GM12864 (cell line): ENCODE data around the gene GPR15.

ENCODE experiments used
- DNase-seq: peaks from one replicate; pipeline ENCODE4 v3.0.0-alpha.2; 2011; ENCODE audit warnings: low read depth
- H3K4me3 ChIP-seq: 2 replicates; pipeline ENCODE4 v1.5.1; 2011; ENCODE audit warnings: mild to moderate bottlenecking, low read depth, low read length, control low read depth
- CTCF ChIP-seq: IDR thresholded peaks from 2 replicates; pipeline ENCODE4 v1.5.1; 2011; ENCODE audit warnings: low read depth, mild to moderate bottlenecking, moderate library complexity, low read length, control low read depth, inconsistent platforms; ENCODE audit errors: missing control alignments

GPR15 gene

GRCh38 chr3:98529856-98530459 lies 1.8 kb upstream of the GPR15 start:
- DNase-seq = no peak
- peak overlapping the region; percentile 78 for H3K4me3 ChIP-seq
- TF ChIP-seq CTCF = no peak

- DNase-seq = no peak
- peak overlapping the region; percentile 78 for H3K4me3 ChIP-seq
Observed at GRCh38 chr3:98530676-98531075, 1.1 kb upstream of the GPR15 start.

DNA sequence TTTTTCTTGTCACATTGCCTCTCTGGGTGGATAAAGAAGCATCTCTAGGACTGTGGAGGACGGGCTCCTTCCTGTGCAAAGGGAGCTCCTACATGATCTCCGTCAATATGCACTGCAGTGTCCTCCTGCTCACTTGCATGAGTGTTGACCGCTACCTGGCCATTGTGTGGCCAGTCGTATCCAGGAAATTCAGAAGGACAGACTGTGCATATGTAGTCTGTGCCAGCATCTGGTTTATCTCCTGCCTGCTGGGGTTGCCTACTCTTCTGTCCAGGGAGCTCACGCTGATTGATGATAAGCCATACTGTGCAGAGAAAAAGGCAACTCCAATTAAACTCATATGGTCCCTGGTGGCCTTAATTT lies 478 bp downstream of the GPR15 start:
- H3K4me3 ChIP-seq = peak overlapping the region; percentile 78

More at GRCh38 chr3:98530676-98531075, 1.1 kb upstream of the GPR15 start:
- TF ChIP-seq CTCF = no peak

GRCh38 chr3:98532709-98533571 lies 1.2 kb downstream of the GPR15 start:
- no peak for TF ChIP-seq CTCF
- peak overlapping the region; percentile 78 for H3K4me3 ChIP-seq

More for the DNA sequence above, 478 bp downstream of the GPR15 start:
- no peak for TF ChIP-seq CTCF
- no peak for DNase-seq

DNA sequence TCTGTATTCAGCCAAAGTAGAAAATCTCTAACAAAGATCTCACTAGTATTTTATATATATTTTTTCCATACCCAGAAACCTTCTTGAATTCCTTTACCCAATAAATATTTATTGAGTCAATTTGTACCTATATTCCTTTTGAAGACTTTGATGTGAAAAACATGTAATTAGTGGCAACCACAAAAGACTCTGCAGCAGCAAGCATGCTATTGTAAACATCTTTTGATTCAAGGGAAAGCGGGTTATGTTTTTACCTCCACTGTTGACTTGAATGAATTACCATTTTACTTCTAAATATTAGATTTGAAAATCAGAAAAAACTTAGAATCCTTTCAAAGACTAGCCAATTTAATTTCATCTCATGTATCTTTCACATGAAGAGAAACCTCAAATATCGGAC lies 2.4 kb downstream of the GPR15 start:
- H3K4me3 ChIP-seq = peak overlapping the region; percentile 78
- TF ChIP-seq CTCF = no peak
- no peak for DNase-seq

More at GRCh38 chr3:98532709-98533571, 1.2 kb downstream of the GPR15 start:
- no peak for DNase-seq

GRCh38 chr3:98534734-98535133 lies 3.0 kb downstream of the GPR15 start:
- TF ChIP-seq CTCF = no peak
- DNase-seq = no peak
- H3K4me3 ChIP-seq = peak overlapping the region; percentile 78
